ENCODE data around the gene DLGAP1.

DLGAP1 gene

GRCh38 chr18:4394700-4395099 is 60.4 kb downstream of the DLGAP1 start:
- no peaks in the 10 kb centered on the region for H3K9me3 ChIP-seq (ENCODE audit: control insufficient read depth, low read length)
- H3K4me1 ChIP-seq (ENCODE audit: control insufficient read depth, insufficient read depth, low read length, poor library complexity, severe bottlenecking) = no peaks in the 10 kb centered on the region
- H3K36me3 ChIP-seq (ENCODE audit: control insufficient read depth, insufficient read depth, low read length) = no peaks in the 10 kb centered on the region
- H3K27ac ChIP-seq (ENCODE audit: insufficient read depth, low read length, poor library complexity, severe bottlenecking) = no peak overlapping the region
- no peaks in the 10 kb centered on the region for H3K27me3 ChIP-seq (replicated peaks; ENCODE audit: control insufficient read depth, insufficient read depth, low read length, poor library complexity, severe bottlenecking)
- no peak for DNase-seq
- no peak overlapping the region for H3K4me3 ChIP-seq (ENCODE audit: insufficient read depth, low read depth, low read length, poor library complexity, severe bottlenecking)

DNA sequence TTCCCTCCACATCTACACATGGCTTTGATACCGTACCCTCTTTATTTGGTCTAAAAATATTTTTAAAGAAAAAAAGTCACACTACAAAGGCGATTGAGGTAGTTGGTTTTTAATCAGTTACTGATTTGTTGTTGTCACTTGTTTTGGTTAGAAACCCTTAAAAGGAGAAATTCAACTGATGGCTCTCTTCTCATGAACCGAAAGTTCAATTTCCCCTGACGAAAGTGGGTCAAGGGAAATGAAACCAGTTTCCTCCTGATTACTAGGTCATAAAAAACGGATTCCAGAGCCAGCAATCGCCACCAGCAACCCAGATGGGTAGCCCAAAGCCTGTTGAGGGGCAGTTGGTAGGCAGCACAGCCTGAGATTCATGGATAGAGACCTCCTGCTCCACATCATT is 63.2 kb downstream of the DLGAP1 start:
- no peak for DNase-seq
- H3K36me3 ChIP-seq (ENCODE audit: control insufficient read depth, insufficient read depth, low read length) = no peaks in the 10 kb centered on the region
- H3K9me3 ChIP-seq (ENCODE audit: control insufficient read depth, low read length) = no peaks in the 10 kb centered on the region
- no peak overlapping the region for H3K4me3 ChIP-seq (ENCODE audit: insufficient read depth, low read depth, low read length, poor library complexity, severe bottlenecking)
- no peak overlapping the region for H3K27ac ChIP-seq (ENCODE audit: insufficient read depth, low read length, poor library complexity, severe bottlenecking)
- H3K27me3 ChIP-seq (replicated peaks; ENCODE audit: control insufficient read depth, insufficient read depth, low read length, poor library complexity, severe bottlenecking) = no peaks in the 10 kb centered on the region
- no peaks in the 10 kb centered on the region for H3K4me1 ChIP-seq (ENCODE audit: control insufficient read depth, insufficient read depth, low read length, poor library complexity, severe bottlenecking)

DNA sequence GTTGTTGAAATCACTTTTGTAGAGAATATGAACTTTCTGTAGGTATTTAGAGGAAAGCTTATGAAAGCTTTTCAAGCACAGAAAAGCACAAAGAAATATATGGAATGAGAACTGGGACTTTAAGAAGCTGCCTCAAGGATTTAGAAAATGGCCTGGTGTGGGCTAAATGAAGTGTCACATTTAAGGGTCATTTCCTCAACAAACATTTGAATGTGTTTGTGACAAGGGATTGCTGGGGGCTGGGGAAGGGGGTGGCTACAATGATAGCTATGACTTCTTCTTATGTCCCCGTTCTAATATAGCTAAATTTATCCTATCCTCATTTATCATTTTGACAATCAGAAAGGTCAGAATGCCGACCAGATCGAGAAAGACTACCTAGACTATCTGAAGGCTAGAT is 69.2 kb downstream of the DLGAP1 start:
- Histone ChIP-seq H3K4me1 (ENCODE audit: control insufficient read depth, insufficient read depth, low read length, poor library complexity, severe bottlenecking) (no peaks in the 10 kb centered on the region), H3K9me3 (ENCODE audit: control insufficient read depth, low read length) (no peaks in the 10 kb centered on the region), H3K27ac (ENCODE audit: insufficient read depth, low read length, poor library complexity, severe bottlenecking) (no peak overlapping the region), H3K27me3 (replicated peaks; ENCODE audit: control insufficient read depth, insufficient read depth, low read length, poor library complexity, severe bottlenecking) (no peaks in the 10 kb centered on the region), H3K36me3 (ENCODE audit: control insufficient read depth, insufficient read depth, low read length) (no peaks in the 10 kb centered on the region), H3K4me3 (ENCODE audit: insufficient read depth, low read depth, low read length, poor library complexity, severe bottlenecking) (no peak overlapping the region)
- DNase-seq = no peak

GRCh38 chr18:4384932-4385331 is 70.2 kb downstream of the DLGAP1 start:
- Histone ChIP-seq H3K9me3 (ENCODE audit: control insufficient read depth, low read length) (no peaks in the 10 kb centered on the region), H3K27ac (ENCODE audit: insufficient read depth, low read length, poor library complexity, severe bottlenecking) (no peak overlapping the region), H3K36me3 (ENCODE audit: control insufficient read depth, insufficient read depth, low read length) (no peaks in the 10 kb centered on the region), H3K4me1 (ENCODE audit: control insufficient read depth, insufficient read depth, low read length, poor library complexity, severe bottlenecking) (no peaks in the 10 kb centered on the region), H3K27me3 (replicated peaks; ENCODE audit: control insufficient read depth, insufficient read depth, low read length, poor library complexity, severe bottlenecking) (no peaks in the 10 kb centered on the region), H3K4me3 (ENCODE audit: insufficient read depth, low read depth, low read length, poor library complexity, severe bottlenecking) (no peak overlapping the region)
- DNase-seq = no peak

- Histone ChIP-seq H3K27ac (ENCODE audit: insufficient read depth, low read length, poor library complexity, severe bottlenecking) (no peak overlapping the region), H3K27me3 (replicated peaks; ENCODE audit: control insufficient read depth, insufficient read depth, low read length, poor library complexity, severe bottlenecking) (no peaks in the 10 kb centered on the region), H3K36me3 (ENCODE audit: control insufficient read depth, insufficient read depth, low read length) (no peaks in the 10 kb centered on the region), H3K4me1 (ENCODE audit: control insufficient read depth, insufficient read depth, low read length, poor library complexity, severe bottlenecking) (no peaks in the 10 kb centered on the region), H3K4me3 (ENCODE audit: insufficient read depth, low read depth, low read length, poor library complexity, severe bottlenecking) (no peak overlapping the region), H3K9me3 (ENCODE audit: control insufficient read depth, low read length) (no peaks in the 10 kb centered on the region)
- DNase-seq = no peak
Measured at GRCh38 chr18:4374564-4374963, 80.5 kb downstream of the DLGAP1 start.

DNA sequence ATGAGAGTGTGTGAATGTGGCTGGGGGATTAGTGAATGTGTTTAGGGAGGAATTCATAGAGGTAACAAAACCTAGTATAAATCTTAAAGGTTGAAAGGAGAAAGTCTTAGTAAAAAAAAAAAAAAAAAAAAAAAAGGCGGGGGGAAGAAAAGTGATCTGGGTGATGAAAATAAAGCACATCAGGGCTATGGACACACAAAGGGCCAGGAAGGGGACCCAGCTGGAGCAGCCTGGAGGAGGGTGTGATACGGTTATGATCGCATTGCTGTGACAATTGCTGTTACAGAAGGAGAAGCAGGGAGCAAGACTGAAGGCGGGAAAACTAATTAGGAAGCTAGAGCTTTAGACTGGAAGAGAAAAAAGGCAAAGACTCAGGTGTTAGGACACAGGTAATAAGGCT is 85.4 kb downstream of the DLGAP1 start:
- Histone ChIP-seq H3K27me3 (replicated peaks; ENCODE audit: control insufficient read depth, insufficient read depth, low read length, poor library complexity, severe bottlenecking) (no peaks in the 10 kb centered on the region), H3K27ac (ENCODE audit: insufficient read depth, low read length, poor library complexity, severe bottlenecking) (no peak overlapping the region), H3K9me3 (ENCODE audit: control insufficient read depth, low read length) (no peaks in the 10 kb centered on the region), H3K4me1 (ENCODE audit: control insufficient read depth, insufficient read depth, low read length, poor library complexity, severe bottlenecking) (no peaks in the 10 kb centered on the region), H3K36me3 (ENCODE audit: control insufficient read depth, insufficient read depth, low read length) (no peaks in the 10 kb centered on the region), H3K4me3 (ENCODE audit: insufficient read depth, low read depth, low read length, poor library complexity, severe bottlenecking) (no peak overlapping the region)
- no peak for DNase-seq

- no peak overlapping the region for H3K27ac ChIP-seq (ENCODE audit: insufficient read depth, low read length, poor library complexity, severe bottlenecking)
- no peak for DNase-seq
- H3K9me3 ChIP-seq (ENCODE audit: control insufficient read depth, low read length) = no peaks in the 10 kb centered on the region
- no peaks in the 10 kb centered on the region for H3K4me1 ChIP-seq (ENCODE audit: control insufficient read depth, insufficient read depth, low read length, poor library complexity, severe bottlenecking)
- H3K4me3 ChIP-seq (ENCODE audit: insufficient read depth, low read depth, low read length, poor library complexity, severe bottlenecking) = no peak overlapping the region
- H3K27me3 ChIP-seq (replicated peaks; ENCODE audit: control insufficient read depth, insufficient read depth, low read length, poor library complexity, severe bottlenecking) = no peaks in the 10 kb centered on the region
- no peaks in the 10 kb centered on the region for H3K36me3 ChIP-seq (ENCODE audit: control insufficient read depth, insufficient read depth, low read length)
Measured at GRCh38 chr18:4360221-4360715, 94.8 kb downstream of the DLGAP1 start.

GRCh38 chr18:4358618-4359017 is 96.5 kb downstream of the DLGAP1 start:
- Histone ChIP-seq H3K9me3 (ENCODE audit: control insufficient read depth, low read length) (no peaks in the 10 kb centered on the region), H3K4me1 (ENCODE audit: control insufficient read depth, insufficient read depth, low read length, poor library complexity, severe bottlenecking) (no peaks in the 10 kb centered on the region), H3K4me3 (ENCODE audit: insufficient read depth, low read depth, low read length, poor library complexity, severe bottlenecking) (no peak overlapping the region), H3K36me3 (ENCODE audit: control insufficient read depth, insufficient read depth, low read length) (no peaks in the 10 kb centered on the region), H3K27ac (ENCODE audit: insufficient read depth, low read length, poor library complexity, severe bottlenecking) (no peak overlapping the region), H3K27me3 (replicated peaks; ENCODE audit: control insufficient read depth, insufficient read depth, low read length, poor library complexity, severe bottlenecking) (no peaks in the 10 kb centered on the region)
- no peak for DNase-seq

DNA sequence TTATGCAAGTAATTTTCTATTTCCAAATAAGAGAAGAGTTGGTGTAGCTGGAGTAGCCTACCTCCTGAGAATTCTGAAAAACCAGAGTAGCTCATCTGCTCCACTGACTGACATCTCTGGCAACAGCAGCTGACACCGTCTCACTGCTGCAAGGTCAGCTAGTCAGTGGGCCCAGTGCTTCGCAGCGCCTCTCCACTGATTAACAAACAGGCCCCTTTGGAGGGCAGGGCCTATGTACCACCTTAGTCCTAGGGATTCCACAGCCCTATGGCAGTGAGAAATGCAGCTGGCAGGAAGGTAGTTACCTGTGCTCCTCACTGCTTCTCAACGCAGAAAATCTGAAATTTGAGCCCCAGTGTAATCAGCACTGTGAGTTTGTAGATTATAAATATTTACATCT is 97.5 kb downstream of the DLGAP1 start:
- Histone ChIP-seq H3K4me1 (ENCODE audit: control insufficient read depth, insufficient read depth, low read length, poor library complexity, severe bottlenecking) (no peaks in the 10 kb centered on the region), H3K4me3 (ENCODE audit: insufficient read depth, low read depth, low read length, poor library complexity, severe bottlenecking) (no peak overlapping the region), H3K9me3 (ENCODE audit: control insufficient read depth, low read length) (no peaks in the 10 kb centered on the region), H3K27me3 (replicated peaks; ENCODE audit: control insufficient read depth, insufficient read depth, low read length, poor library complexity, severe bottlenecking) (no peaks in the 10 kb centered on the region), H3K27ac (ENCODE audit: insufficient read depth, low read length, poor library complexity, severe bottlenecking) (no peak overlapping the region), H3K36me3 (ENCODE audit: control insufficient read depth, insufficient read depth, low read length) (no peaks in the 10 kb centered on the region)
- DNase-seq = no peak

DNA sequence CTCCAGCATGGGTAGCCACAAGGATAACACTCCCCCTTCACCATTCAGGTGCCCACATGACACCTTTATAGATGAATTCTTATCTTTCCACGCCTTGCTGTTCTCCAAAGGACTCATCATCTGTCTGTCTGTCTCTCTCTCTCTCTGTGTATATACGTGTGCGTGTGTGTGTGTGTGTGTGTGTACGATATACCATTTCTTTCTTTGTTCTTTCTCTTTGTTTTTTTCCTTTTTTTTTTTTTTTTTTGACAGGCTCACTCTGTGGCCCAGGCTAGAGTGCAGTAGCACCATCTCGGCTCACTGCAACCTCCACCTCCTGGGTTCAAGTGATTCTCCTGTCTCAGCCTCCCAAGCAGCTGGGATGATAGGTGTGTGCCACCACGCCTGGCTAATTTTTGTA is 98.2 kb downstream of the DLGAP1 start:
- no peak overlapping the region for H3K4me3 ChIP-seq (ENCODE audit: insufficient read depth, low read depth, low read length, poor library complexity, severe bottlenecking)
- no peaks in the 10 kb centered on the region for H3K9me3 ChIP-seq (ENCODE audit: control insufficient read depth, low read length)
- H3K36me3 ChIP-seq (ENCODE audit: control insufficient read depth, insufficient read depth, low read length) = no peaks in the 10 kb centered on the region
- H3K27ac ChIP-seq (ENCODE audit: insufficient read depth, low read length, poor library complexity, severe bottlenecking) = no peak overlapping the region
- no peaks in the 10 kb centered on the region for H3K27me3 ChIP-seq (replicated peaks; ENCODE audit: control insufficient read depth, insufficient read depth, low read length, poor library complexity, severe bottlenecking)
- no peak for DNase-seq
- no peaks in the 10 kb centered on the region for H3K4me1 ChIP-seq (ENCODE audit: control insufficient read depth, insufficient read depth, low read length, poor library complexity, severe bottlenecking)

Measured in effector memory CD4-positive, alpha-beta T cell (primary cell).